ENCODE measurements around the gene FAU. TPM values are rescaled to one million over a fixed set of nuclear protein-coding genes. Genes with fewer than 3 reads are reported as not detected.

FAU gene
- total RNA-seq, 1 experiment from 2014 or later = 1,014 TPM

- DNase-seq = no peak
- Histone ChIP-seq H3K4me3 (ENCODE audit: insufficient read depth, low read depth, low read length) (no peak overlapping the region), H3K27me3 (ENCODE audit: control insufficient read depth, insufficient read depth, low read length) (no peaks in the 10 kb centered on the region), H3K36me3 (replicated peaks; ENCODE audit: control insufficient read depth, insufficient read depth, low read length) (peaks cover 34% of the 10 kb centered on the region)
These were observed 9.9 kb upstream of the FAU start for GRCh38 chr11:65131895-65132237.

DNA sequence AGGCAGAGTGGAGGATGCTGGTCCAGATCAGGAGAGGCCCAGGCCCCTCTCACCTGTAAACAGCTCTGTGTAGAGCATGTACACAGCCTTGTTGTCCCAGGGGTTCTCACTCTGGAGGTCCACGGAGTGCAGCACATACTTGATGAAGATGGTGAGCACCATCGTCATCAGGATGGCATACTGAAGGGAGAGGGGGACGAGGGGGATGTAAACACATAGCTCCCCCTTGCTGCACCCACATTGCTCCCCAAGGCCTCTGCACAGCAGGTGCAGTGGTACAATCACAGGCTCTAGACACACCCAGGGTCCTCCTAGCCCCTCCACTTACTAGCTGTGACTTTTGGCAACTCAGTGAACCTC, 9.5 kb upstream of the FAU start:
- DNase-seq = no peak
- no peak overlapping the region for H3K4me3 ChIP-seq (ENCODE audit: insufficient read depth, low read depth, low read length)
- H3K27me3 ChIP-seq (ENCODE audit: control insufficient read depth, insufficient read depth, low read length) = no peaks in the 10 kb centered on the region
- H3K36me3 ChIP-seq (replicated peaks; ENCODE audit: control insufficient read depth, insufficient read depth, low read length) = peaks cover 39% of the 10 kb centered on the region

DNA sequence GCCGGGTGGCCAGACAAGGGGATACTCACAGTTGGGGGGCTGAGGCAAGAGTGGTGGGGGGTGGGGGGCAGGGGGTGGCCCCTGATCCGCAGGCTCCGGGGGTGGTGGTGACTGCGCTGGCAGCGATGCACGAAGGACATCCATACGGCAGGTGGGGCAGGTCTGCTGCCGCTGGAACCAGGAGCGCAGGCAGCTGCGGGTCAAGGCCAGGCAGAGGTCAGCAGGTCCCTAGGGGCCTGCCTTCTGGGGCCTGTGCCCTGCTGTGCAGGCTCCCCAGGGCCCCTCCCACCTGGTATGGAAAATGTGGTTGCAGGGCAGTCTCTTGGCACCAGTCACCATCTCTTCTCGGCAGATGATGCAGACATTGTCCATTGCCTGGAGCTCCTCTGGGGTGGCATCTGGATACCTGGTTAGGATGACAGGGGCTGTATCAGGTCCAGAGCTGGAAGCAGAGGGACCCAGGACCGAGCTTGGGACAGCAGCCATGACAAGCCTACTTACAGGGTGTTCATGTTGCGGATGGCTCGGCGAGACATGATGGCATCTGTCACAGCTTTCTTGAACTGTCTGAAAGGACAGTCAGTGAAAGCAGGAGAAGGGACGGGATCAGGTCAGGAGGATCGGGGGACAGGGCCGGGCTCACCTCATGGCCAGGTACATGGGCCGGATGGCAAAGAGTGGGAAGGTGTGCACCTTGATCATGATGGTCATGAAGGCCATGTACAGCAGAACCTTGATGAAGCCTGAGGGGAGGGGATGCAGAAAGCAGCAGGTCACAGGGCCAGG, 8.9 kb upstream of the FAU start:
- H3K4me3 ChIP-seq (ENCODE audit: insufficient read depth, low read depth, low read length) = no peak overlapping the region
- H3K27me3 ChIP-seq (ENCODE audit: control insufficient read depth, insufficient read depth, low read length) = no peaks in the 10 kb centered on the region
- DNase-seq = no peak
- H3K36me3 ChIP-seq (replicated peaks; ENCODE audit: control insufficient read depth, insufficient read depth, low read length) = peaks cover 42% of the 10 kb centered on the region

- H3K36me3 ChIP-seq (replicated peaks; ENCODE audit: control insufficient read depth, insufficient read depth, low read length) = peaks cover 50% of the 10 kb centered on the region
- DNase-seq = peak; percentile 72
- no peaks in the 10 kb centered on the region for H3K27me3 ChIP-seq (ENCODE audit: control insufficient read depth, insufficient read depth, low read length)
- no peak overlapping the region for H3K4me3 ChIP-seq (ENCODE audit: insufficient read depth, low read depth, low read length)
These were observed 7.9 kb upstream of the FAU start for GRCh38 chr11:65129649-65130441.

DNA sequence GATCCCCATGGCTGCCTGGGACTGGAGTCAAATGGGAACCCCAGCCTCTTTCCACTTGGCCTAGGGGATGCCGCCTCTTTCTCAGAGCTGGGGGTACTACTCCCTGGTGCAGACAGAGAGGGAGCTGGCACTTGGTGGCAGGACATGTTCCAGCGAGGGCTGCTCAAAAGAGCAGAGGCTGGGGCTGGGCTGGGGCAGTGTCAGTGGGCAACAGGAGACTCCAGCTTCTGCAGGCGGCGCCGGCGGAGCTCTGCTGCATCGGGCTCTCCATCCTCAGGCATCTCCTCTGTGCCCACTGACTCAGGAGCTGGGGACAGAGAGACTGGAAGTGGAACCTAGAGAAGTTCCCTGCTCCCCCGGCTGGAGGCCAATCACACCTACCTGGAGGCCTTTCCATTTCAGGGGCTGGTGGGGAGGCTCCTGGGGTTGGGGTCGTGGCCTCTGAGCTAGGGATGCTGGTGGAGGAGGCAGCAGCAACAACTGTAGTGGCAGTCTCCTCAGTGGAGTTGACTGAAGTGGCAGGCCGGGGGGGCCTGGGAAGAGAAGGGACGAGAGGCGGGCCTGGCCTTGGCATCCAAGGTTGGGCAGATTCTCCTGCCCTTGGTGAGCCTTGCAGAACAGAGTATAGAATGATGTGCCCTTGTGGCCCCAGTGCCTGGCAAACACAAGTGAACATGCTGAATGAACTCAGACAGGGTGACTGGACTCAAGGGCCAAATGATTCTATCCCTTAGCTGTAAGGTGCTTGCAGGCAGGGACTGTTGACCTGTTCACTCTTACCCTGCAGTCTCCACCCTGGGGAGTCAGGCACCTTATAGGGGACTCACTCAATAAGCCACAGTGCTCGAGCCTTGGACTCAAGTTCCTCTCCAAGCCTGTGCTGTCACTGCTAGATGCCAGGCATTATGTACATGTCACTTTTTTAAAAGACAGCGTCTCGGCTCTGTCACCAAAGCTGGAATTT, 6.5 kb upstream of the FAU start:
- H3K36me3 ChIP-seq (replicated peaks; ENCODE audit: control insufficient read depth, insufficient read depth, low read length) = peaks cover 56% of the 10 kb centered on the region
- no peaks in the 10 kb centered on the region for H3K27me3 ChIP-seq (ENCODE audit: control insufficient read depth, insufficient read depth, low read length)
- H3K4me3 ChIP-seq (ENCODE audit: insufficient read depth, low read depth, low read length) = no peak overlapping the region
- DNase-seq = peak; percentile 28

DNA sequence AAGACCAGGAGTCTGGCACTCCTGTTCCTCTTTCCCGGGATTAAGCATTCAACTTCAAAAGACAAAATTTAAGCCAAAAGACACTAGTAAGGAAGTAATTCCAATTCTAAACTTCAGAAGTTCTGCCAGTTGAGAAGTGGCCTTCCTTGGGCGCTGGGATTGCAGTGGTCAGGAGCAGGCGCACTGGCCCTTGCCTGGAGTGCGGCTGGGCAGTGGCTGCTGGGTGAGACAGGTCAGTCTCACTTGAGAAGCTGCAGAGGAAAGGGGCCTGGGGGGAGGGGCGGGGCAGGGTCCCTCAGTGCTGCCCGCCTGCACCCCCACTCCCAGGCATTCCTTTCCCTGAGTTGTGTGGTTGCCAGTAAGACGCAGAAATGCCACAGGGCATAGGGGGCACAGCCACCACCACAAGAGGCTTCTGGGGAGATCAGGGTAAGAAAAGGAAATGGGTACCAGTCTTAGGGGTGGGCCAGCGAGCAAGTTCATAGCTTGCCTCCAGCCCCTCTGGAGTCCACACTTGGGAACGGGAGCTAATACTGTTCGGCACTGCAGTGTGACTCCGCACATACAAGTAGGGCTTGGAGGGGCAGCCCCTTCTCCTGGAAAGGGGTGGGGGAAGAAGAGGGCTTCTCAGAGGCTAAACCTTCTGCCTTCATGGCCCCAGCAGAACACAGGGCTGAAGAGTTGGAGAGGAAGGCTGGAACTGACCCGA, 5.7 kb upstream of the FAU start:
- DNase-seq = peak; percentile 38
- Histone ChIP-seq H3K27me3 (ENCODE audit: control insufficient read depth, insufficient read depth, low read length) (no peaks in the 10 kb centered on the region), H3K36me3 (replicated peaks; ENCODE audit: control insufficient read depth, insufficient read depth, low read length) (peaks cover 52% of the 10 kb centered on the region), H3K4me3 (ENCODE audit: insufficient read depth, low read depth, low read length) (no peak overlapping the region)

GRCh38 chr11:65126624-65127274, 4.8 kb upstream of the FAU start:
- DNase-seq = peak; percentile 26
- H3K27me3 ChIP-seq (ENCODE audit: control insufficient read depth, insufficient read depth, low read length) = no peaks in the 10 kb centered on the region
- no peak overlapping the region for H3K4me3 ChIP-seq (ENCODE audit: insufficient read depth, low read depth, low read length)
- H3K36me3 ChIP-seq (replicated peaks; ENCODE audit: control insufficient read depth, insufficient read depth, low read length) = peaks cover 46% of the 10 kb centered on the region

DNA sequence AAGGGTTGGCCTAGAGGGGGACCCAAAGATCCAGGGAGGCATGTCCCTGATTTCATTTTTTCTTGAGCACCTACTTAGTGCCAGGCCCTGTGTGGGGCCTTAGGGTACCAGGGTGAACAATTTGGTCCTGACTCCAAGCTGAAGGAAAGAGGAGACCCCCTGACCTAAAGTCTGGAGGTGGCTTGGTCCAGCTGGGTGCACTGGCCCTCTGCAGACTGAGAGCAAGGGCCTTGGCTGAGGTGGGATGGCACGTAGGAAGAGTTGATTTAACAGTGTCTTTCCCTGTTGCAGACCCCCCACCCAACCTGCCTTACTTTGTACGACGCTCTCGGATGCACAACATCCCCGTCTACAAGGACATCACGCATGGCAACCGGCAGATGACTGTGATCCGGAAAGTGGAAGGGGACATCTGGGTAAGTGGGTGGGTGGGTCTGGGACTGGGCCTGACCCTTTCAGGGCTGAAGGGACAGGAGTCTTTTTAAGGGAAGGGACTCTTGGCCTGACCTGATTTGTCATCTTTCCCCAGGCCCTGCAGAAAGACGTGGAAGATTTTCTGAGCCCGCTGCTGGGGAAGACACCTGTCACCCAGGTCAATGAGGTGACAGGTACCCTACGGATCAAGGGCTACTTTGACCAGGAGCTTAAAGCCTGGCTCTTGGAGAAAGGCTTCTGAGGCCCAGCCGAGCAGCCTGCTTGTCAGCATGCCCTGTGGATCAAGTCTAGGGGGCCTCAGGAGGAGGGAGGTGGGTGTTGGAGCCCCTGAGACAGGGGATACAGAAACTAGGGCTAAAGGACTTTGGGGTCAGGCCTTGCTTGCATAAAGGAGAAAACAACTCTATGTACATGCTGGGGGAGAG, 3.5 kb upstream of the FAU start:
- Histone ChIP-seq H3K36me3 (replicated peaks; ENCODE audit: control insufficient read depth, insufficient read depth, low read length) (peaks cover 46% of the 10 kb centered on the region), H3K27me3 (ENCODE audit: control insufficient read depth, insufficient read depth, low read length) (no peaks in the 10 kb centered on the region), H3K4me3 (ENCODE audit: insufficient read depth, low read depth, low read length) (no peak overlapping the region)
- DNase-seq = no peak

DNA sequence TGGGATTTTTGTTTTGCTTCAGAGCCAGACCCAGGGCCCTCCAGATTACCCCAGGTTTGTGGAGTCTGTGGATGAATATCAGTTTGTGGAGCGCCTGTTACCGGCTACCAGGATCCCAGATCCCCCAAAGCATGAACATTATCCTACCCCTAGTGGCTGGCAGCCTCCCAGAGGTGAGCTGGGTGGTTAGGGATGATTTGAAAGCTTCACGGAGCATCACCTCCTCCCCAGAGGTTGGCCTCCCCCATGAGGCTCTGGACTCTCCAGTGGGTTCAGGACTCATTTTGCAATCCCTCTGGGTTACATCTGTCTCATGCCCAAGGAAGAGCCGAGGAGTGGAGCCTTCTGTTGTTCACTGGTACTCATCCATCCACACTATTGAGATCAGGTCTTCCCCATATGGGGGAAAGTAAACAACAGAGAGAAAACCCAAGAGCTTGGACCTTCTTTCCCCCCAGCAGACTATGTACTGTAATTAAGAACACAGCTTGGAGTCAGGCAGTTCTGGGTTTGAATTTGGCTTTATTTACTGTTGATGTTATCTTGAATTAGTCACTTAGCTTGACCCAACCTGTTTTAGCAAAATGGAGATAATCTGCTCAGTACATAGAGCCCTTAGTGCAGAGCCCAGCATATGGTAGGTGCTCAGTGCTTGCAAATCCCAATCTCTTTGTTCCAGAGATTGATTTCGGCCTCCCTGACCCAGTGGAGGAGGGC, 2.7 kb upstream of the FAU start:
- Histone ChIP-seq H3K27me3 (ENCODE audit: control insufficient read depth, insufficient read depth, low read length) (no peaks in the 10 kb centered on the region), H3K36me3 (replicated peaks; ENCODE audit: control insufficient read depth, insufficient read depth, low read length) (peaks cover 50% of the 10 kb centered on the region), H3K4me3 (ENCODE audit: insufficient read depth, low read depth, low read length) (no peak overlapping the region)
- DNase-seq = no peak

DNA sequence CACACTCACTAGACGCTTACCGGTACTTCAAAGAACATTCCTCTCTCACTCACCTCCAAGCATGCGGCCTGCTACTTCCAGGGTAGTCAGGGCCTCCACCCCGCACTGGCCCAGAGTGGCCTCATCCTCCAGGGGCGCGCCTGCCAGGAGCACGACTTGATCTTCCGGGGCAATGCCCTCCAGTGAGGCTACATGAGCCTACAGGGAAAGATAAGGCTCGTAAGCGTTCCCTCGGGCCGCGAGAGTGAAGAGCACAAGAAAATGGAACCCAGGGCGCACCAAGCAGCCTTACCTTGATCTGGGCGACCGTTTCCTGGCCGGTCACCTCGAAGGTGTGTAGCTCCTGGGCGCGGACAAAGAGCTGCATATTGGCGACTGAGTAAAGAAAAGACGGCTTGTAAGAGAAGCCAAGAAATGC, 478 bp downstream of the FAU start:
- peak overlapping the region; percentile 98 for H3K4me3 ChIP-seq (ENCODE audit: insufficient read depth, low read depth, low read length)
- peak; percentile 50 for DNase-seq
- H3K27me3 ChIP-seq (ENCODE audit: control insufficient read depth, insufficient read depth, low read length) = no peaks in the 10 kb centered on the region
- H3K36me3 ChIP-seq (replicated peaks; ENCODE audit: control insufficient read depth, insufficient read depth, low read length) = peaks cover 37% of the 10 kb centered on the region

- H3K27me3 ChIP-seq (ENCODE audit: control insufficient read depth, insufficient read depth, low read length) = no peaks in the 10 kb centered on the region
- no peak for DNase-seq
- peaks cover 37% of the 10 kb centered on the region for H3K36me3 ChIP-seq (replicated peaks; ENCODE audit: control insufficient read depth, insufficient read depth, low read length)
- H3K4me3 ChIP-seq (ENCODE audit: insufficient read depth, low read depth, low read length) = peak overlapping the region; percentile 98
These were observed 1.1 kb downstream of the FAU start for GRCh38 chr11:65120831-65121230.

GRCh38 chr11:65119670-65119995, 2.3 kb downstream of the FAU start:
- Histone ChIP-seq H3K36me3 (replicated peaks; ENCODE audit: control insufficient read depth, insufficient read depth, low read length) (peaks cover 27% of the 10 kb centered on the region), H3K27me3 (ENCODE audit: control insufficient read depth, insufficient read depth, low read length) (no peaks in the 10 kb centered on the region), H3K4me3 (ENCODE audit: insufficient read depth, low read depth, low read length) (no peak overlapping the region)
- DNase-seq = no peak

All from H7 (cell line).